Neuron (in vitro differentiated cells): ENCODE measurements around the gene DXO.
"Not testable (repeated sequence)": the region's sequence is repeated elsewhere in the genome, so short reads cannot be mapped to it uniquely, and the experiment has no call there.

Source experiments
- H2AFZ ChIP-seq: one replicate; pipeline ENCODE4 v1.6.1; 2013; ENCODE audit warnings: low read depth, mild to moderate bottlenecking, inconsistent platforms, low read length, moderate library complexity
- H3K27me3 ChIP-seq: one replicate; pipeline ENCODE4 v1.6.1; 2013; ENCODE audit warnings: low read length; ENCODE audit not compliant: insufficient read depth
- H3K36me3 ChIP-seq: one replicate; pipeline ENCODE4 v1.6.1; 2013; ENCODE audit warnings: low read length; ENCODE audit not compliant: insufficient read depth
- H3K4me1 ChIP-seq: one replicate; pipeline ENCODE4 v1.6.1; 2013; ENCODE audit warnings: low read length; ENCODE audit not compliant: insufficient read depth
- H3K4me3 ChIP-seq: 2 replicates; pipeline ENCODE4 v1.5.1; 2013; ENCODE audit warnings: mild to moderate bottlenecking, low read length, moderate library complexity
- H3K9me3 ChIP-seq: one replicate; pipeline ENCODE4 v1.6.1; 2013; ENCODE audit warnings: low read length

DXO gene

GRCh38 chr6:31945507-31946369, 26.2 kb downstream of the DXO start, which contains the start of gene CFB:
Gene CFB, plus strand, starts transcription at chr6:31946095. Its CDS starts 127 bp downstream, at chr6:31946222.
- Histone ChIP-seq H3K36me3 (peaks cover 4% of the 10 kb centered on the region), H3K4me3 (no peak within 1 kb of the TSS), H3K9me3 (no peaks in the 10 kb centered on the region)

GRCh38 chr6:31945154-31945506, 26.8 kb downstream of the DXO start:
- Histone ChIP-seq H3K4me3 (no peak overlapping the region), H3K9me3 (no peaks in the 10 kb centered on the region), H3K4me1 (peaks cover 10% of the 10 kb centered on the region), H3K36me3 (peaks cover under 1% of the 10 kb centered on the region), H2AFZ (no peak overlapping the region), H3K27me3 (no peaks in the 10 kb centered on the region)

More at GRCh38 chr6:31945507-31946369, 26.2 kb downstream of the DXO start, which contains the start of gene CFB:
- no peaks in the 10 kb centered on the region for H3K27me3 ChIP-seq
- H3K4me1 ChIP-seq: peaks cover 10% of the 10 kb centered on the region
- no peak within 1 kb of the TSS for H2AFZ ChIP-seq

GRCh38 chr6:31943742-31944141, 28.2 kb downstream of the DXO start:
- H3K27me3 ChIP-seq: no peaks in the 10 kb centered on the region

DNA sequence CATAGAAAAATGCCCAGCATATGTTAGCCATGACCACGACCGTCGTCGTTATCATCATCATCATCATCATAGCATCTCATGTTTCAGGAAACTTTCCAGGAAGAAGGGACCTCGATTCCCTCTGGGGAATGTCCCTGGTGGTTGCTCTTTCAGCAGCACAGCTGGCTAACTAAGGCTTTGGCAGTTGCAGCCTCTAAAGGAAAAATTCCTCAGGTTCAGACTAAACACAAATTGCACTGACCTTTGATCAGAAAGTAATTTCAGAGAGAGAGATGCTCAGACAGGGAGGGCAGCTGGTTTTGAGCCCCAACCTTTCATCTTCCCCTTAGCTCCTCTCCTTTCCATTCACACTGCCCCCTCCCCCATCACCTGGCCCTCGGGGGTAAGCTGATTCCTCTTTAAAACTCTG, 31.7 kb downstream of the DXO start:
- peaks cover 1% of the 10 kb centered on the region for H3K4me1 ChIP-seq
- H2AFZ ChIP-seq: no peak overlapping the region

More at GRCh38 chr6:31943742-31944141, 28.2 kb downstream of the DXO start:
- Histone ChIP-seq H3K36me3 (no peaks in the 10 kb centered on the region), H3K4me3 (no peak overlapping the region), H3K9me3 (no peaks in the 10 kb centered on the region), H3K4me1 (peaks cover 10% of the 10 kb centered on the region), H2AFZ (no peak overlapping the region)

DNA sequence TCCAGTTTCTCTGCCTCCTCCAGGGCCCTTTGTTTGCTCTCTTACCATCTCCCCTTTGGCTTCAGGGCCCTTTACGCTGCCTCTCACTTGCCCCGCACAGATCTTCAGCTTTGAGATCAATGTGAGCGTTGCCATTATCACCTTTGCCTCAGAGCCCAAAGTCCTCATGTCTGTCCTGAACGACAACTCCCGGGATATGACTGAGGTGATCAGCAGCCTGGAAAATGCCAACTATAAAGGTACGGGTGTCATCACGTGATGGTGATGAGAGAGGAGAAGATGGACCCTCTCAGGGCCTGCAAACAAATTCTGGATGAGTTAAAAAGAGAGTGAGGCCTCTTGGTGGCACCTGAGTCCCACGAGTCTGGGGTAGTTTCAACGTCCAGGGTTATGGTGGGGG, 36.1 kb downstream of the DXO start:
- H2AFZ ChIP-seq: no peak overlapping the region
- no peaks in the 10 kb centered on the region for H3K4me1 ChIP-seq
- H3K4me3 ChIP-seq: no peak overlapping the region
- H3K9me3 ChIP-seq: no peaks in the 10 kb centered on the region
- no peaks in the 10 kb centered on the region for H3K36me3 ChIP-seq
- H3K27me3 ChIP-seq: no peaks in the 10 kb centered on the region

More for the DNA sequence above, 31.7 kb downstream of the DXO start:
- Histone ChIP-seq H3K36me3 (no peaks in the 10 kb centered on the region), H3K4me3 (no peak overlapping the region), H3K27me3 (no peaks in the 10 kb centered on the region), H3K9me3 (no peaks in the 10 kb centered on the region)

GRCh38 chr6:31935021-31935420, 36.9 kb downstream of the DXO start:
- H3K9me3 ChIP-seq: no peaks in the 10 kb centered on the region
- no peak overlapping the region for H3K4me3 ChIP-seq
- no peak overlapping the region for H2AFZ ChIP-seq
- H3K36me3 ChIP-seq: no peaks in the 10 kb centered on the region
- no peaks in the 10 kb centered on the region for H3K27me3 ChIP-seq
- H3K4me1 ChIP-seq: no peaks in the 10 kb centered on the region

DNA sequence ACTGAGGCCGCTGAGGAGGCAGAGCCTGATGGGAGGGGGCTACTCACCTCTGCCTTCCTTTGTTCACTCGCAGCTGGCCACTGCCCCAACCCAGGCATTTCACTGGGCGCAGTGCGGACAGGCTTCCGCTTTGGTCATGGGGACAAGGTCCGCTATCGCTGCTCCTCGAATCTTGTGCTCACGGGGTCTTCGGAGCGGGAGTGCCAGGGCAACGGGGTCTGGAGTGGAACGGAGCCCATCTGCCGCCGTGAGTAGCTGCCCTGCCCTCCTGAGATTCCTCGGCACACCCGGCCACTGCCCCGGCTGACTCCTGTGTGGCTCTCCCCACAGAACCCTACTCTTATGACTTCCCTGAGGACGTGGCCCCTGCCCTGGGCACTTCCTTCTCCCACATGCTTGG, 38.4 kb downstream of the DXO start:
- Histone ChIP-seq H2AFZ (no peak overlapping the region), H3K9me3 (no peaks in the 10 kb centered on the region), H3K4me1 (no peaks in the 10 kb centered on the region), H3K4me3 (no peak overlapping the region), H3K36me3 (no peaks in the 10 kb centered on the region), H3K27me3 (no peaks in the 10 kb centered on the region)

- not testable (repeated sequence) for H3K9me3 ChIP-seq, H3K27me3 ChIP-seq, H3K4me1 ChIP-seq, H2AFZ ChIP-seq, H3K36me3 ChIP-seq, H3K4me3 ChIP-seq
Measured at GRCh38 chr6:31932137-31932536, 39.8 kb downstream of the DXO start.

DNA sequence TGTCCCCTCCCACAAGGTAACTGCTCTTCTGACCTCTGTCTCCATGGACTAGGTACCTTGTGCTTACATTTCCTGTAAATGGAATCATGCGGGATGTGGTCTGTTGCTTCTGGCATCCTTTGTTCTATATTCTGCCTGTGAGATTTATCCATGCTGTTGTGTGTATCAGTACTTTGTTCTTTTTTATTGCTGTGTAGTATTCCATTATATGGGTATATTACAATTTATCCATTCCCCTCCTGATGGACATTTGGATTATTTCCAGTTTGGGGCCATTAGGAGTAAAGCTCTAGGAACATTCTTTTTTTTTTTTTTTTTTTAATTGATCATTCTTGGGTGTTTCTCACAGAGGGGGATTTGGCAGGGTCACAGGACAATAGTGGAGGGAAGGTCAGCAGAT, 41.0 kb downstream of the DXO start:
- Histone ChIP-seq H2AFZ (no peak overlapping the region), H3K36me3 (no peaks in the 10 kb centered on the region), H3K9me3 (no peaks in the 10 kb centered on the region), H3K4me3 (no peak overlapping the region), H3K27me3 (no peaks in the 10 kb centered on the region), H3K4me1 (peaks cover 2% of the 10 kb centered on the region)

DNA sequence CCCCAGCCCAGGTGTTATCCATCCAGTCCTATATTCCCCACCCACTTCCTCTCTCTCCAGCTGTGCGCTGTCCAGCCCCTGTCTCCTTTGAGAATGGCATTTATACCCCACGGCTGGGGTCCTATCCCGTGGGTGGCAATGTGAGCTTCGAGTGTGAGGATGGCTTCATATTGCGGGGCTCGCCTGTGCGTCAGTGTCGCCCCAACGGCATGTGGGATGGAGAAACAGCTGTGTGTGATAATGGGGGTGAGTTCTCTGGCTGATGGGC, 43.3 kb downstream of the DXO start:
- H3K4me3 ChIP-seq: no peak overlapping the region

GRCh38 chr6:31927863-31928671, 43.9 kb downstream of the DXO start:
- H3K36me3 ChIP-seq: no peaks in the 10 kb centered on the region
- H2AFZ ChIP-seq: no peak overlapping the region
- no peaks in the 10 kb centered on the region for H3K27me3 ChIP-seq
- peaks cover 2% of the 10 kb centered on the region for H3K4me1 ChIP-seq
- no peaks in the 10 kb centered on the region for H3K9me3 ChIP-seq
- no peak overlapping the region for H3K4me3 ChIP-seq

More for the DNA sequence above, 43.3 kb downstream of the DXO start:
- Histone ChIP-seq H3K36me3 (no peaks in the 10 kb centered on the region), H2AFZ (no peak overlapping the region), H3K9me3 (no peaks in the 10 kb centered on the region), H3K4me1 (peaks cover 2% of the 10 kb centered on the region), H3K27me3 (no peaks in the 10 kb centered on the region)

- Histone ChIP-seq H3K36me3 (no peaks in the 10 kb centered on the region), H3K4me1 (peaks cover 2% of the 10 kb centered on the region), H3K27me3 (no peaks in the 10 kb centered on the region), H2AFZ (no peak within 1 kb of the TSS), H3K9me3 (no peaks in the 10 kb centered on the region), H3K4me3 (no peak within 1 kb of the TSS)
Measured at GRCh38 chr6:31927242-31927862, 44.6 kb downstream of the DXO start, which contains the start of gene C2. Gene C2, plus strand, starts transcription at chr6:31927717. Its CDS starts 36 bp downstream, at chr6:31927753.

- no peak overlapping the region for H2AFZ ChIP-seq
- H3K36me3 ChIP-seq: no peaks in the 10 kb centered on the region
- no peaks in the 10 kb centered on the region for H3K27me3 ChIP-seq
- H3K4me3 ChIP-seq: no peak overlapping the region
- H3K9me3 ChIP-seq: no peaks in the 10 kb centered on the region
- peaks cover 2% of the 10 kb centered on the region for H3K4me1 ChIP-seq
Measured at GRCh38 chr6:31922942-31923341, 49.0 kb downstream of the DXO start.
